Measurements from ENCODE around the gene GOLGA1.

DNA sequence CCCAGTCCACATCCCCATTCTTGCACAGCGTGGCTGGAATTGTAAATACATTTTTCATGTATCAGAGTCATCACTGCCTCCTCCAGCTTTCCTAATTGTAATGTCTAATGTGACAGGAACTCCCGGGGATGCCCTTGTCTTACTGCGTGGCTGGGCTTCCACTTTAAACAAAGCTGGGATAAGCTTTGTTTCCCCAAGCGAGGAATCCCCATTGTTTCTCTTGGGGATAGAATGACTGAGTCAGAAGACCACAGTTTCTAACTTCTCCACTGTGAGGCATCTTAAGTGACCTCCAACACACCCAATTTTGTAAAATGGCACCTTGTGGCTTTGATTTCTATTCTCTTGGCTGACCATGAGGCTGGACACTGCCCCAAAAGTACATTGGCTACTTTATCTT lies 56.5 kb downstream of the GOLGA1 start:
- TF ChIP-seq POLR2AphosphoS5 (IDR thresholded peaks at IDR 0.05; ENCODE audit: low read depth, low read length) (no peak), SIN3A (IDR thresholded peaks at IDR 0.05; ENCODE audit: borderline replicate concordance, insufficient read depth, low read length) (no peak), FOXP2 (optimal IDR thresholded peaks at IDR 0.05; ENCODE audit: borderline replicate concordance, extremely low read depth, extremely low read length, insufficient read depth) (no peak)
- TF ChIP-seq, protein P1, sequence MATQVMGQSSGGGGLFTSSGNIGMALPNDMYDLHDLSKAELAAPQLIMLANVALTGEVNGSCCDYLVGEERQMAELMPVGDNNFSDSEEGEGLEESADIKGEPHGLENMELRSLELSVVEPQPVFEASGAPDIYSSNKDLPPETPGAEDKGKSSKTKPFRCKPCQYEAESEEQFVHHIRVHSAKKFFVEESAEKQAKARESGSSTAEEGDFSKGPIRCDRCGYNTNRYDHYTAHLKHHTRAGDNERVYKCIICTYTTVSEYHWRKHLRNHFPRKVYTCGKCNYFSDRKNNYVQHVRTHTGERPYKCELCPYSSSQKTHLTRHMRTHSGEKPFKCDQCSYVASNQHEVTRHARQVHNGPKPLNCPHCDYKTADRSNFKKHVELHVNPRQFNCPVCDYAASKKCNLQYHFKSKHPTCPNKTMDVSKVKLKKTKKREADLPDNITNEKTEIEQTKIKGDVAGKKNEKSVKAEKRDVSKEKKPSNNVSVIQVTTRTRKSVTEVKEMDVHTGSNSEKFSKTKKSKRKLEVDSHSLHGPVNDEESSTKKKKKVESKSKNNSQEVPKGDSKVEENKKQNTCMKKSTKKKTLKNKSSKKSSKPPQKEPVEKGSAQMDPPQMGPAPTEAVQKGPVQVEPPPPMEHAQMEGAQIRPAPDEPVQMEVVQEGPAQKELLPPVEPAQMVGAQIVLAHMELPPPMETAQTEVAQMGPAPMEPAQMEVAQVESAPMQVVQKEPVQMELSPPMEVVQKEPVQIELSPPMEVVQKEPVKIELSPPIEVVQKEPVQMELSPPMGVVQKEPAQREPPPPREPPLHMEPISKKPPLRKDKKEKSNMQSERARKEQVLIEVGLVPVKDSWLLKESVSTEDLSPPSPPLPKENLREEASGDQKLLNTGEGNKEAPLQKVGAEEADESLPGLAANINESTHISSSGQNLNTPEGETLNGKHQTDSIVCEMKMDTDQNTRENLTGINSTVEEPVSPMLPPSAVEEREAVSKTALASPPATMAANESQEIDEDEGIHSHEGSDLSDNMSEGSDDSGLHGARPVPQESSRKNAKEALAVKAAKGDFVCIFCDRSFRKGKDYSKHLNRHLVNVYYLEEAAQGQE (IDR thresholded peaks at IDR 0.05; ENCODE audit: insufficient read depth in 1 of 2, low read depth in 2 of 2, low read length in 2 of 2): no peak
